HL-60 (cell line): ENCODE measurements around the gene ZNF557.
A peak's percentile ranks its signal among the peaks of the same experiment; 100 is the strongest.

Source experiments
- CTCF ChIP-seq: IDR thresholded peaks from one replicate; pipeline ENCODE4 v1.5.1; 2011; ENCODE audit warnings: low read length, control low read depth, inconsistent platforms; ENCODE audit not compliant: insufficient read depth
- GABPA ChIP-seq: IDR thresholded peaks from 2 replicates; pipeline ENCODE4 v1.6.1; 2012; ENCODE audit warnings: low read depth
- POLR2AphosphoS5 ChIP-seq: IDR thresholded peaks from 2 replicates; pipeline ENCODE4 v1.6.1; 2012; ENCODE audit warnings: low read depth
- TF ChIP-seq, protein P1 (sequence below): IDR thresholded peaks from 2 replicates; pipeline ENCODE4 v1.6.1; 2012; ENCODE audit warnings: low read depth; ENCODE audit not compliant: insufficient replicate concordance

DNA sequence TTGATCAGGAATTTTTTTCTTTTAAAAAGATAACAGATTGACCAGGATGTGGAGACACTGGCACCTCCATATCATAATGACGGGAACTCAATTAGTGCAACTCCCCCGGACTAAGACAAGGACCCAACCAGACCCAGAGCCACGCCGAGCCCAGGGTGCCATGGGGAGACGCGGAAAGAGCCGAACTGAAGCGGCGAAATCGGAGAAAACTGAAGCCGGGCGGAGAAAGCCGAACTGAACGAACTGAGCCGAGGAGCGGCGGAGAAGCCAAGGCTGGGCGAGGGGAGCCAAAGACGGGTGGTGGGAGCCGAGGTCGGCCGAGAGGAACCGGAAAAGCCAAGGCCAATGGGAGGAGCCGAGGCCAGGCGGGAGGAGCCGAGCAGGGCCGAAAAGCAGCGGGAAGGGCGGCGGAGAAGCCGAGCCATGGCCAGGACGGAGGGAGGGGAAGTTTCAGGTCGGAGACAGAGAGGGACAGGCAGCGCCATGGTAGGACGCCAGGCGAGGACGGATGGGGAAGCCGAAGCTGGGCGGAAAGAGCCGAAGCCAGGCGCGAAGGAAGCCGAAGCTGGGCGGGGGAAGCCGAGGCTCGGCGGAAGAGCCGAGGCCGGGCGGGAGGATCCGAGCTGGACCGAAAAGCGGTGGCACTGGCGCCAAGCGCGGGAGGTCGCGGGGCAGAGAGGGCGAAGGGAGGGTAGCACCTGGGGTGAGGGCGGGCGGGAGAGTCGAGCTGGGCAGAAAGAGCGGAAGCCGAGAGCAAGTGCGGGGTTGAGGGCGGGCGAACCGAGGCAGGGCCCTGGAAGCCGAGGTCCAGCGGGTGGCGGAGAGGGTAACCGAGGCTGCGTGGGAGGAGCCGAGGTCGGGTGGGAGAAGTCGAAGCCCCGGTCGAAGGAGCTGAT is 29.4 kb downstream of the ZNF557 start:
- TF ChIP-seq POLR2AphosphoS5 (peak; percentile 39; the same call in 1 of the 2 replicates), CTCF (no peak), GABPA (no peak)
- TF ChIP-seq, protein P1, sequence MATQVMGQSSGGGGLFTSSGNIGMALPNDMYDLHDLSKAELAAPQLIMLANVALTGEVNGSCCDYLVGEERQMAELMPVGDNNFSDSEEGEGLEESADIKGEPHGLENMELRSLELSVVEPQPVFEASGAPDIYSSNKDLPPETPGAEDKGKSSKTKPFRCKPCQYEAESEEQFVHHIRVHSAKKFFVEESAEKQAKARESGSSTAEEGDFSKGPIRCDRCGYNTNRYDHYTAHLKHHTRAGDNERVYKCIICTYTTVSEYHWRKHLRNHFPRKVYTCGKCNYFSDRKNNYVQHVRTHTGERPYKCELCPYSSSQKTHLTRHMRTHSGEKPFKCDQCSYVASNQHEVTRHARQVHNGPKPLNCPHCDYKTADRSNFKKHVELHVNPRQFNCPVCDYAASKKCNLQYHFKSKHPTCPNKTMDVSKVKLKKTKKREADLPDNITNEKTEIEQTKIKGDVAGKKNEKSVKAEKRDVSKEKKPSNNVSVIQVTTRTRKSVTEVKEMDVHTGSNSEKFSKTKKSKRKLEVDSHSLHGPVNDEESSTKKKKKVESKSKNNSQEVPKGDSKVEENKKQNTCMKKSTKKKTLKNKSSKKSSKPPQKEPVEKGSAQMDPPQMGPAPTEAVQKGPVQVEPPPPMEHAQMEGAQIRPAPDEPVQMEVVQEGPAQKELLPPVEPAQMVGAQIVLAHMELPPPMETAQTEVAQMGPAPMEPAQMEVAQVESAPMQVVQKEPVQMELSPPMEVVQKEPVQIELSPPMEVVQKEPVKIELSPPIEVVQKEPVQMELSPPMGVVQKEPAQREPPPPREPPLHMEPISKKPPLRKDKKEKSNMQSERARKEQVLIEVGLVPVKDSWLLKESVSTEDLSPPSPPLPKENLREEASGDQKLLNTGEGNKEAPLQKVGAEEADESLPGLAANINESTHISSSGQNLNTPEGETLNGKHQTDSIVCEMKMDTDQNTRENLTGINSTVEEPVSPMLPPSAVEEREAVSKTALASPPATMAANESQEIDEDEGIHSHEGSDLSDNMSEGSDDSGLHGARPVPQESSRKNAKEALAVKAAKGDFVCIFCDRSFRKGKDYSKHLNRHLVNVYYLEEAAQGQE, result no peak
